ENCODE results near the gene SNX6.
"Not testable (repeated sequence)": the region's sequence is repeated elsewhere in the genome, so short reads cannot be mapped to it uniquely, and the experiment has no call there.

Gene SNX6

GRCh38 chr14:34629657-34630529 lies at the start of gene SNX6:
SNX6 (minus strand) TSS chr14:34630148; CDS start chr14:34630116, 32 bp downstream.
- intact Hi-C loops (cut with DNase I): loop anchor here (5.0 kb wide), 1 partner anchor 352 kb away; the partner anchor contains the start of gene SRP54

GRCh38 chr14:34678735-34679134 lies 48.8 kb upstream of the SNX6 start:
- no peak for DNase-seq
- intact Hi-C loops (cut with DNase I): no loop called here

More at GRCh38 chr14:34629657-34630529, at the start of gene SNX6:
- peak; percentile 77 to 99 (median 86) for DNase-seq

- no peak for DNase-seq
- intact Hi-C loops (cut with DNase I): no loop called here
These were observed 48.4 kb upstream of the SNX6 start for GRCh38 chr14:34678306-34678705.

- intact Hi-C loops (cut with DNase I): loop anchor here (2.0 kb wide), 1 partner anchor 38 kb away; the partner anchor contains the start of gene CFL2
- DNase-seq: no peak
These were observed 46.7 kb upstream of the SNX6 start for GRCh38 chr14:34676516-34677211.

- DNase-seq: no peak
- intact Hi-C loops (cut with DNase I): loop anchor here (5.0 kb wide), 2 partner anchors 199 to 374 kb away; partner anchors contain the start of gene FAM177A1
These were observed 43.8 kb upstream of the SNX6 start for GRCh38 chr14:34673702-34674101.

GRCh38 chr14:34671716-34672115 lies 41.8 kb upstream of the SNX6 start:
- intact Hi-C loops (cut with DNase I): loop anchor here (1.0 to 5.0 kb wide), 3 partner anchors 52 to 376 kb away; partner anchors contain the start of gene FAM177A1
- no peak for DNase-seq

GRCh38 chr14:34668111-34668510 lies 38.2 kb upstream of the SNX6 start:
- DNase-seq: no peak
- intact Hi-C loops (cut with DNase I): no loop called here

GRCh38 chr14:34667007-34667406 lies 37.1 kb upstream of the SNX6 start:
- intact Hi-C loops (cut with DNase I): no loop called here
- DNase-seq: no peak

- intact Hi-C loops (cut with DNase I): no loop called here
- no peak for DNase-seq
These were observed 36.0 kb upstream of the SNX6 start for GRCh38 chr14:34665785-34666435.

GRCh38 chr14:34662561-34663088 lies 32.7 kb upstream of the SNX6 start:
- DNase-seq: no peak
- intact Hi-C loops (cut with DNase I): no loop called here

- intact Hi-C loops (cut with DNase I): no loop called here
- no peak for DNase-seq
These were observed 30.8 kb upstream of the SNX6 start for GRCh38 chr14:34660796-34661195.

- no peak for DNase-seq
- intact Hi-C loops (cut with DNase I): no loop called here
These were observed 26.0 kb upstream of the SNX6 start for GRCh38 chr14:34655959-34656358.

GRCh38 chr14:34653073-34653472 lies 23.1 kb upstream of the SNX6 start:
- intact Hi-C loops (cut with DNase I): not testable (repeated sequence)

GRCh38 chr14:34652348-34652747 lies 22.4 kb upstream of the SNX6 start:
- intact Hi-C loops (cut with DNase I); DNase-seq: not testable (repeated sequence)

More at GRCh38 chr14:34653073-34653472, 23.1 kb upstream of the SNX6 start:
- DNase-seq: not testable (repeated sequence)

- DNase-seq: no peak
- intact Hi-C loops (cut with DNase I): no loop called here
These were observed 21.0 kb upstream of the SNX6 start for GRCh38 chr14:34650786-34651584.

- intact Hi-C loops (cut with DNase I); DNase-seq: not testable (repeated sequence)
These were observed 20.1 kb upstream of the SNX6 start for GRCh38 chr14:34650006-34650405.

- intact Hi-C loops (cut with DNase I): no loop called here
- DNase-seq: no peak
These were observed 19.4 kb upstream of the SNX6 start for GRCh38 chr14:34649344-34649743.

- no peak for DNase-seq
- intact Hi-C loops (cut with DNase I): no loop called here
These were observed 16.8 kb upstream of the SNX6 start for GRCh38 chr14:34646570-34647255.

GRCh38 chr14:34643361-34643760 lies 13.4 kb upstream of the SNX6 start:
- intact Hi-C loops (cut with DNase I): no loop called here

More at GRCh38 chr14:34643361-34643760, 13.4 kb upstream of the SNX6 start:
- DNase-seq: no peak

Data from posterior cingulate gyrus (tissue), 11 donors.